ENCODE results near the gene PRL.

GRCh38 chr6:22254886-22255285 lies 42.0 kb downstream of the PRL start:
- TF ChIP-seq POLR2A (IDR thresholded peaks at IDR 0.05): no peak
- no peak for TF ChIP-seq CTCF (IDR thresholded peaks at IDR 0.05)
